ENCODE data around the gene ZNF770. TPM values are rescaled to one million over a fixed set of nuclear protein-coding genes. Genes with fewer than 3 reads are reported as not detected.

The ZNF770 gene
- total RNA-seq, 1 experiment from 2014 or later: 70.7 TPM

- no peaks in the 10 kb centered on the region for H3K79me2 ChIP-seq (ENCODE audit: insufficient read depth, low read length)
- no peak overlapping the region for H3K4me3 ChIP-seq (replicated peaks in 1 of 2; ENCODE audit: low read depth in 1 of 2, low read length in 2 of 2)
- no peaks in the 10 kb centered on the region for H3K9me3 ChIP-seq (ENCODE audit: control insufficient read depth in 1 of 2, insufficient read depth in 1 of 2, low read depth in 1 of 2, low read length in 2 of 2)
- no peak overlapping the region for H3K27ac ChIP-seq (ENCODE audit: low read depth, low read length)
- ChIA-PET RAD21 (ENCODE audit: low non-redundant PET in 1 of 2, low total read pairs in 2 of 2, uncharacterized antibody in 2 of 2, unreplicated experiment in 2 of 2) (no interaction called here), CTCF (no interaction called here), POLR2A (no interaction called here)
- no peaks in the 10 kb centered on the region for H4K20me1 ChIP-seq (ENCODE audit: insufficient read depth)
- no peaks in the 10 kb centered on the region for H3K9me2 ChIP-seq (ENCODE audit: insufficient read depth)
- H3K36me3 ChIP-seq (ENCODE audit: control insufficient read depth in 1 of 2, insufficient read depth in 2 of 2, low read length in 2 of 2): no peaks in the 10 kb centered on the region
- no peak for DNase-seq (ENCODE audit: low read depth, low spot score)
- TF ChIP-seq EZH2phosphoT487 (IDR thresholded peaks at IDR 0.05; ENCODE audit: borderline replicate concordance) (no peak), EGR1 (IDR thresholded peaks at IDR 0.05; ENCODE audit: low read depth) (no peak), POLR2A (IDR thresholded peaks at IDR 0.05; ENCODE audit: borderline replicate concordance, extremely low read depth, insufficient read depth, insufficient read length) (no peak), CEBPB (IDR thresholded peaks at IDR 0.05; ENCODE audit: low read depth) (no peak), FOSL1 (IDR thresholded peaks at IDR 0.05; ENCODE audit: low read depth) (no peak), TCF7L2 (IDR thresholded peaks at IDR 0.05; ENCODE audit: borderline replicate concordance, extremely low read depth, insufficient read depth, insufficient read length) (no peak), ATF3 (IDR thresholded peaks at IDR 0.05) (no peak), REST (IDR thresholded peaks at IDR 0.05; ENCODE audit: low read depth) (no peak), EZH2 (IDR thresholded peaks at IDR 0.05) (no peak), CBX3 (IDR thresholded peaks at IDR 0.05; ENCODE audit: low read depth) (no peak)
- no peak for ATAC-seq
- H3K4me1 ChIP-seq (ENCODE audit: control insufficient read depth in 1 of 2, insufficient read depth in 2 of 2, low read length in 2 of 2): no peaks in the 10 kb centered on the region
- no peak overlapping the region for H3K9ac ChIP-seq (ENCODE audit: low read length)
- no TSS peak for BruUV-seq (replicated peaks)
- H3K4me2 ChIP-seq (ENCODE audit: low read length): no peak overlapping the region
- H2AFZ ChIP-seq (ENCODE audit: low read depth, low read length, poor library complexity, severe bottlenecking): no peak overlapping the region
- H3K27me3 ChIP-seq (ENCODE audit: insufficient read depth, low read length): no peaks in the 10 kb centered on the region
- intact Hi-C loops (cut with micrococcal nuclease): no loop called here
These were observed 25.3 kb upstream of the ZNF770 start for GRCh38 chr15:35013370-35013769.

Data from HCT116 (cell line).